OCI-LY3 (cell line): ENCODE results near the gene MZT2B.
"Not testable (repeated sequence)": the region's sequence is repeated elsewhere in the genome, so short reads cannot be mapped to it uniquely, and the experiment has no call there.

Source experiments
- H2AFZ ChIP-seq: fragments of 200-600, 300-600 bp; shearing (Covaris generic); 2 replicates; pipeline ENCODE4 v1.6.0; 2014; ENCODE audit warnings: antibody characterized with exemption, low read depth, low read length
- H3K27ac ChIP-seq: fragments of 200-600, 300-600 bp; sonication (generic); 2 replicates; pipeline ENCODE4 v1.5.1; 2014; ENCODE audit warnings: mild to moderate bottlenecking, low read length, moderate library complexity, mixed read lengths
- H3K27me3 ChIP-seq: fragments of 200-600, 300-600 bp; sonication (generic); 2 replicates; pipeline ENCODE4 v1.6.1; 2014; ENCODE audit warnings: low read depth, low read length, mixed read lengths
- H3K36me3 ChIP-seq: fragments of 200-600, 300-600 bp; sonication (generic); replicated peaks from 2 replicates; pipeline ENCODE3; 2014; ENCODE audit warnings: low read depth, low read length, mixed read lengths
- H3K4me1 ChIP-seq: fragments of 300-600, 200-600 bp; sonication (generic); 2 replicates; pipeline ENCODE4 v1.6.1; 2014; ENCODE audit warnings: low read length, mixed read lengths
- H3K4me2 ChIP-seq: fragments of 200-600, 300-600 bp; sonication (generic); 2 replicates; pipeline ENCODE4 v1.6.1; 2014; ENCODE audit warnings: low read length, mixed read lengths
- H3K4me3 ChIP-seq: fragments of 300-600, 200-600 bp; sonication (generic); 2 replicates; pipeline ENCODE4 v1.5.1; 2014; ENCODE audit warnings: antibody characterized with exemption, mild to moderate bottlenecking, low read length, moderate library complexity
- H3K79me2 ChIP-seq: fragments of 300-600, 200-600 bp; shearing (Covaris generic); 2 replicates; pipeline ENCODE4 v1.6.1; 2014; ENCODE audit warnings: mild to moderate bottlenecking, low read length, mixed read lengths
- H3K9ac ChIP-seq: fragments of 300-600, 200-600 bp; shearing (Covaris generic); 2 replicates; pipeline ENCODE4 v1.6.0; 2014; ENCODE audit warnings: mild to moderate bottlenecking, low read length, moderate library complexity
- H3K9me3 ChIP-seq: fragments of 200-600, 300-600 bp; shearing (Covaris generic); 2 replicates; pipeline ENCODE4 v1.6.1; 2014; ENCODE audit warnings: low read length, mixed read lengths; ENCODE audit not compliant: insufficient read depth
- H4K20me1 ChIP-seq: fragments of 200-600, 300-600 bp; sonication (generic); 2 replicates; pipeline ENCODE4 v1.6.1; 2016; ENCODE audit warnings: low read length, mixed read lengths; ENCODE audit not compliant: insufficient read depth
- EZH2phosphoT487 ChIP-seq: fragments of 200-600 bp; shearing (Covaris generic); IDR thresholded peaks from 2 replicates; pipeline ENCODE4 v1.6.1; 2018; ENCODE audit warnings: antibody characterized with exemption, mixed run types, low read depth
- TF ChIP-seq, protein P1 (sequence below): fragments of 200-600, 300-600 bp; sonication (generic); IDR thresholded peaks from 2 replicates; pipeline ENCODE4 v1.5.1; 2014; ENCODE audit warnings: antibody characterized with exemption, low read length, low read depth

Gene MZT2B

DNA sequence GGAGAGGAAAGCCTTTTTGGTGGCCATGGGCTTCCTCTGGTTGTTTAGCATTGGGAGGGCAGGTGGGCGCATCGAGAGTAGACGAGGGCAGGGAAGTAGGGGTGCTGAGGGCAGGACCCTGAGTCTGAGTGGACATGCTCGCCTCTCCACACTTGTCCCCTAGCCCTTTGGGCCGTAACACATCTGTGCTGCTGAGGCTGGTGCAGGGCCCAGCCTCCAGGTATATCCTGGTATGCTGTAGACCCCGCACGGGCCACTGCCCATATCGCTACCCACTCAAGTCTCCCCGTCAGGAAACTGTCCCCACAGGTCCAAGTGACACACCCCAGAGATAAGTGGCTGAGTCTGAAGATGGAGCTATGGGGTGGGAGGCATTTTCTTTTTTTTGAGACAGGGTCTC is 23.4 kb upstream of the MZT2B start:
- no peak overlapping the region for H2AFZ ChIP-seq
- no peaks in the 10 kb centered on the region for H4K20me1 ChIP-seq
- no peaks in the 10 kb centered on the region for H3K27me3 ChIP-seq
- H3K79me2 ChIP-seq = no peaks in the 10 kb centered on the region
- peaks cover 13% of the 10 kb centered on the region for H3K4me1 ChIP-seq
- no peak overlapping the region for H3K9ac ChIP-seq
- peak overlapping the region; percentile 34 for H3K27ac ChIP-seq
- no peaks in the 10 kb centered on the region for H3K36me3 ChIP-seq
- no peaks in the 10 kb centered on the region for H3K9me3 ChIP-seq
- H3K4me2 ChIP-seq = 0 out of 2 replicates have a peak overlapping the region, but pooled peaks have one; percentile 14
- TF ChIP-seq EZH2phosphoT487 = no peak
- TF ChIP-seq, protein P1, sequence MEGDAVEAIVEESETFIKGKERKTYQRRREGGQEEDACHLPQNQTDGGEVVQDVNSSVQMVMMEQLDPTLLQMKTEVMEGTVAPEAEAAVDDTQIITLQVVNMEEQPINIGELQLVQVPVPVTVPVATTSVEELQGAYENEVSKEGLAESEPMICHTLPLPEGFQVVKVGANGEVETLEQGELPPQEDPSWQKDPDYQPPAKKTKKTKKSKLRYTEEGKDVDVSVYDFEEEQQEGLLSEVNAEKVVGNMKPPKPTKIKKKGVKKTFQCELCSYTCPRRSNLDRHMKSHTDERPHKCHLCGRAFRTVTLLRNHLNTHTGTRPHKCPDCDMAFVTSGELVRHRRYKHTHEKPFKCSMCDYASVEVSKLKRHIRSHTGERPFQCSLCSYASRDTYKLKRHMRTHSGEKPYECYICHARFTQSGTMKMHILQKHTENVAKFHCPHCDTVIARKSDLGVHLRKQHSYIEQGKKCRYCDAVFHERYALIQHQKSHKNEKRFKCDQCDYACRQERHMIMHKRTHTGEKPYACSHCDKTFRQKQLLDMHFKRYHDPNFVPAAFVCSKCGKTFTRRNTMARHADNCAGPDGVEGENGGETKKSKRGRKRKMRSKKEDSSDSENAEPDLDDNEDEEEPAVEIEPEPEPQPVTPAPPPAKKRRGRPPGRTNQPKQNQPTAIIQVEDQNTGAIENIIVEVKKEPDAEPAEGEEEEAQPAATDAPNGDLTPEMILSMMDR = no peak
- no peak overlapping the region for H3K4me3 ChIP-seq

DNA sequence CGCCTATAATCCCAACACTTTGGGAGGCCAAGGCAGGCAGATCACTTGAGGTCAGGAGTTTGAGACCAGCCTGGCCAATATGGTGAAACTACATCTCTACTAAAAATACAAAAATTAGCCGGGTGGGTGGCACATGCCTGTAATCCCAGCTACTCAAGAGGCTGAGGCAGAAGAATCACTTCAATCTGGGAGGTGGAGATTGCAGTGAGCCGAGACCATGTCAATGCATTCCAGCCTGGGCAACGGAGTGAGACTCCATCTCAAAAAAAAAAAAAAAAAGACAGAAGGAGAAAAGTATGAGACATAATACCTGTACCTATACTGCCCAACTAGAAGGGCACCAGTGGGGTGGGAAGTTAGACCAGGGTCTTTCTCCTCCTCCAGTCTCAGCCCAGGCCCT is 22.7 kb upstream of the MZT2B start:
- peaks cover 13% of the 10 kb centered on the region for H3K4me1 ChIP-seq
- H3K9ac ChIP-seq, H2AFZ ChIP-seq, H3K36me3 ChIP-seq, H3K4me2 ChIP-seq, H3K9me3 ChIP-seq, H3K4me3 ChIP-seq, H3K27me3 ChIP-seq, H3K79me2 ChIP-seq, H3K27ac ChIP-seq, H4K20me1 ChIP-seq: not testable (repeated sequence)

DNA sequence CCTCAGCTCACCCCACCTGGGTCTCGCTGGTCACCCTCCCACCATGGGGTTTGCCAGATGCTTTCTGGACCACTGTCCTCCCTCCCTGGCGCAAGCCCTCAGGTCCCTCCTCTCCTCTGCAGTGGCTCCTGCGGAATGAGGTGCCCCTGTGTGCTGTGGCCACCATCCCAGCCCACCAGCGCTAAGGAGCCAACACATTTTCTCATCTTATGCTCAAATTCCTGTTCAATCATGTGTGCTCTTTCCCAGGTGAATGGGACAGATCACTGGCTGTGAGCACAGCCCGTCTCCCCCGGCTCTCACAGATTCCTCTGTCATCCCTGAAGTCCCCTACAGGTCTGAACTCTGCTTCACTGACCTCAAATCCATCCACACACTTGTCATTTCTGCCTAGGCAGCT is 21.9 kb upstream of the MZT2B start:
- no peak overlapping the region for H3K27ac ChIP-seq
- no peaks in the 10 kb centered on the region for H3K36me3 ChIP-seq
- H3K4me1 ChIP-seq = peaks cover 13% of the 10 kb centered on the region
- no peak for TF ChIP-seq EZH2phosphoT487
- TF ChIP-seq, protein P1 = no peak
- H3K9me3 ChIP-seq = no peaks in the 10 kb centered on the region
- H3K4me3 ChIP-seq = no peak overlapping the region
- no peak overlapping the region for H2AFZ ChIP-seq
- no peaks in the 10 kb centered on the region for H4K20me1 ChIP-seq
- no peak overlapping the region for H3K4me2 ChIP-seq
- H3K79me2 ChIP-seq = no peaks in the 10 kb centered on the region
- no peak overlapping the region for H3K9ac ChIP-seq
- no peaks in the 10 kb centered on the region for H3K27me3 ChIP-seq

DNA sequence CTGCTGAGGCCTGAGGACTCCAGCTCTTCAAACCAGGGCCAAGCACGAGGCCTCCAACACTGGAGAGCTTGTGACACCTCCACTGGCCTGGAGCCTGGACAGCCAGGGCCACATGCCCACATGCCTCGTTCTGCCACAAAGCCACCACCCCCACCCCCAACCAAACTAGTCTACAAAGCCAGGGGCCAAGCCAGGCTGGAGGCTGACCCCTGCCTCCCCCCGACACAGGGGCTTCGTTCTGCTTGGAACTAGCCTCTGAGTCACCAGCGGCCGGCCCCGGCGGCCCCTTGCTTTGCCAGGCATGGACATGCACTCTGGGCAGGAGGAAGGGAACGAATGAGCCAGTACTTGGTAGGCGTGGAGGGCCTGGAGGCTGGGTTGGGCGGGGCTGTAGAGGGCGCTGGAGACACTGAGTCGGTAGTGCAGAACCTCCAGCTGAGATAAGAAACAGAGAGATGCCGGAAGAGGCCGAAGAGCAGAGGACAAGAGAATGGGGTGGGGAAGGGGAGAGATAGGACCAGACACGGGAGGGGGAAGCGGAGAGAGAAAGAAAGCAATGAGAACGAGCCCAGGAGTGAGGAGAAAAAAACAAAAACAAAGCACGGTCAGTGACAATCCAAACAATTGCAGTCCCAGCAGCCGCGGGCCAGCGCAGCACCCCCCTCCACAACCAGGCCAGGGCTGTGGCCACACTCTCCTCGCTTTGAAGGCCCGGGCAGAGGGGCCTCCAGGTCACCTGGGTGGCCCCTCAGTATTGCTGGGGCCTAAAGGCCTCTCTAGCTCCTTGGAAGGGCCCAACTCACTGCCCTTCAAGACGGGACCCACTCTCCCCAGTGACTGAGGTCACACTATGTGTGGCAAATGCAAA is 21.0 kb upstream of the MZT2B start:
- H4K20me1 ChIP-seq, H3K9me3 ChIP-seq, H3K36me3 ChIP-seq, H3K27me3 ChIP-seq, H3K9ac ChIP-seq, H3K4me3 ChIP-seq, H3K4me2 ChIP-seq, H2AFZ ChIP-seq, H3K27ac ChIP-seq, H3K79me2 ChIP-seq: not testable (repeated sequence)
- peaks cover 13% of the 10 kb centered on the region for H3K4me1 ChIP-seq

DNA sequence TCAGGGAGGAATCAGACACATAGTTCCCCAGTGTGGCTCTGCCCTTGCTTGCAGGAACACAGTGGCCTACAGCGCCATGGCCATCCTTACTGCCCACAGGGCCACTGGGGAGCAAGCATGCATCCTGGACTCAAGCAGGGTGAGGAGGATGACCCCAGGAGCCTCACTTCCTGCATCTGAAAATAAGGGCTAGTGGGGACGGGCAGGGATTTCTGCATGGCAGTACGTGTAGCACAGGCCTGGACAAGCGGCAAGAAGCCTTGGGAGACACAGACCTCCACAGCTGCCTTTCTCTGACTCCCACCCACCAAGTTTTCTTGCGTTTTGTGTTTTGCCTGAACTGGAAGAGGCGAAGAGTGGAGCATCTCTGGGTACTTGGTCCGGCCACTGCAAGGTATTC is 19.6 kb upstream of the MZT2B start:
- H3K4me1 ChIP-seq = peaks cover 13% of the 10 kb centered on the region
- not testable (repeated sequence) for H3K27me3 ChIP-seq, H3K4me3 ChIP-seq, H3K9ac ChIP-seq, H4K20me1 ChIP-seq, H3K9me3 ChIP-seq, H3K27ac ChIP-seq, H3K36me3 ChIP-seq, H3K79me2 ChIP-seq, H2AFZ ChIP-seq, H3K4me2 ChIP-seq
